GM23248 (cell line): ENCODE data around the gene PWP1. TPM values are rescaled to one million over a fixed set of nuclear protein-coding genes. Genes with fewer than 3 reads are reported as not detected.

Source experiments
- DNase-seq: peaks from one replicate; pipeline ENCODE4 v3.0.0-alpha.2; 2015
- H2AFZ ChIP-seq: fragments of 200-600 bp; sonication (generic); 2 replicates; pipeline ENCODE4 v1.6.1; 2016; ENCODE audit warnings: antibody characterized with exemption
- H3F3A ChIP-seq: fragments of 200-600 bp; sonication (generic); 2 replicates; pipeline ENCODE4 v1.6.1; 2016; ENCODE audit warnings: mild to moderate bottlenecking, antibody characterized with exemption, mixed run types; ENCODE audit not compliant: insufficient read depth
- H3K27ac ChIP-seq: fragments of 200-600 bp; sonication (generic); 2 replicates; pipeline ENCODE4 v1.5.1; 2016; ENCODE audit warnings: mild to moderate bottlenecking
- H3K27me3 ChIP-seq: fragments of 200-600 bp; sonication (generic); replicated peaks from 2 replicates; pipeline ENCODE4 v1.6.1; 2016; ENCODE audit warnings: mild to moderate bottlenecking; ENCODE audit not compliant: insufficient read depth
- H3K36me3 ChIP-seq: fragments of 200-600 bp; sonication (generic); 2 replicates; pipeline ENCODE4 v1.6.1; 2016; ENCODE audit warnings: low read depth, mild to moderate bottlenecking
- H3K4me1 ChIP-seq: fragments of 200-600 bp; sonication (generic); 2 replicates; pipeline ENCODE4 v1.6.1; 2016; ENCODE audit warnings: mild to moderate bottlenecking; ENCODE audit not compliant: insufficient read depth
- H3K4me2 ChIP-seq: fragments of 200-600 bp; sonication (generic); one replicate; pipeline ENCODE4 v1.6.1; 2016; ENCODE audit warnings: mild to moderate bottlenecking; ENCODE audit not compliant: unreplicated experiment
- H3K4me3 ChIP-seq: fragments of 200-600 bp; sonication (generic); 2 replicates; pipeline ENCODE4 v1.5.1; 2016; ENCODE audit warnings: mild to moderate bottlenecking
- H3K79me2 ChIP-seq: fragments of 200-600 bp; sonication (generic); 2 replicates; pipeline ENCODE4 v1.6.1; 2016; ENCODE audit warnings: mild to moderate bottlenecking; ENCODE audit not compliant: insufficient read depth
- H3K9ac ChIP-seq: fragments of 200-600 bp; sonication (generic); 2 replicates; pipeline ENCODE4 v1.6.1; 2016; ENCODE audit warnings: mild to moderate bottlenecking
- H3K9me2 ChIP-seq: fragments of 200-600 bp; sonication (generic); 2 replicates; pipeline ENCODE4 v1.6.1; 2016; ENCODE audit warnings: mixed run types, mild to moderate bottlenecking, moderate library complexity; ENCODE audit not compliant: insufficient read depth
- H3K9me3 ChIP-seq: fragments of 200-600 bp; sonication (generic); one replicate; pipeline ENCODE4 v1.6.1; 2017; ENCODE audit warnings: low read depth
- H4K20me1 ChIP-seq: fragments of 200-600 bp; sonication (generic); 2 replicates; pipeline ENCODE4 v1.6.0; 2016; ENCODE audit not compliant: insufficient read depth
- EZH2 ChIP-seq: fragments of 200-600 bp; sonication (generic); IDR thresholded peaks from 2 replicates; pipeline ENCODE4 v1.6.1; 2018; ENCODE audit warnings: antibody characterized with exemption, mild to moderate bottlenecking; ENCODE audit not compliant: insufficient read depth, poor library complexity, severe bottlenecking
- EZH2phosphoT487 ChIP-seq: fragments of 200-600 bp; sonication (generic); IDR thresholded peaks from 2 replicates; pipeline ENCODE4 v1.6.1; 2018; ENCODE audit warnings: antibody characterized with exemption, moderate library complexity, mild to moderate bottlenecking, low read depth; ENCODE audit not compliant: insufficient read depth
- WGBS, 2 experiments: methylation state at CpG; one replicate each; pipeline ENCODE4 v1.1.6; 2015 to 2017; ENCODE audit warnings: low lambda C conversion rate in 2 of 2, low coverage in 1 of 2; ENCODE audit errors: missing lambda C conversion rate in 2 of 2; 5-methylcytosine and 5-hydroxymethylcytosine counted together
- in situ Hi-C: fragments of 300-500 bp; cut with MboI; formaldehyde crosslinking; loops from 2 replicates; pipeline ENCODE4 v1.15.0; 2020
- polyA plus RNA-seq: library from polyadenylated mRNA; unstranded; fragments of >200 nt; fragmentation: Nextera tagmentation; extraction: Ambion mirVana; gene quantifications from 2 replicates; pipeline ENCODE4 v1.2.1, GENCODE V29; 2016
- total RNA-seq: library from RNA; depleted of rRNA; stranded (reverse); fragments of >200 nt; shearing (Covaris generic); gene quantifications from 2 replicates; pipeline ENCODE4 v1.2.3, GENCODE V29; 2014

PWP1 gene
- total and polyA plus RNA-seq, 2 experiments from 2014 or later: 73.7 to 97.0 TPM

- Histone ChIP-seq H3K9me3 (no peaks in the 10 kb centered on the region), H3K79me2 (no peaks in the 10 kb centered on the region), H3K9ac (no peak overlapping the region), H3K4me1 (no peaks in the 10 kb centered on the region), H3K9me2 (no peaks in the 10 kb centered on the region), H2AFZ (no peak overlapping the region), H4K20me1 (no peaks in the 10 kb centered on the region), H3K4me2 (no peak overlapping the region), H3K36me3 (no peaks in the 10 kb centered on the region), H3K27ac (no peak overlapping the region), H3K4me3 (no peak overlapping the region), H3K27me3 (peaks cover 25% of the 10 kb centered on the region), H3F3A (no peaks in the 10 kb centered on the region)
- peak; percentile 9 for DNase-seq
- 45 to 48% methylated on average over 9 of the region's 9 CpGs for WGBS, 2 experiments
- no peak for TF ChIP-seq EZH2
- no peak for TF ChIP-seq EZH2phosphoT487
- in situ Hi-C loops: no loop called here
Measured at GRCh38 chr12:107668320-107669098, 17.1 kb upstream of the PWP1 start.

DNA sequence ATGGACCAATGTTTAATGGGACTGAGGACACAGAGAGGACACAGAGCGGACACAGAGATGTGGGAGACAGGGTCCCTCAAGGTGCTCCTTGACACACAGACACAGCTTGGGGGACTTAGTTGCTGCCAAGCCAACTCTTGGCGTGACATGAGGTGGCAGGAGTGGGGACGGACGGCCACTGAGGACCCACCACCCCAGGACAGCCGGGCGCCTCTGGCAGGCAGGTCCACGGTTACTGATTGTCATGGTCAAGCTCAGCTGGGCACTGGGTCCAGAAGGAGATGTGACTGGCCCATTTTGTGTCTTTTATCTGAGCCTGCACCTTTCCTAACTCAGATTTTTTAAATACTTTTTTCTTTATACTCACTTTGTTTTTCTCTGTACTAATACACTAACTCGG, 15.7 kb upstream of the PWP1 start:
- no peaks in the 10 kb centered on the region for H3K79me2 ChIP-seq
- TF ChIP-seq EZH2phosphoT487 (no peak), EZH2 (no peak)
- H3K4me1 ChIP-seq: no peaks in the 10 kb centered on the region
- H3K9ac ChIP-seq: no peak overlapping the region
- no peak for DNase-seq
- H3F3A ChIP-seq: no peaks in the 10 kb centered on the region
- no peak overlapping the region for H3K27ac ChIP-seq
- H3K9me2 ChIP-seq: no peaks in the 10 kb centered on the region
- no peaks in the 10 kb centered on the region for H4K20me1 ChIP-seq
- peaks cover 25% of the 10 kb centered on the region for H3K27me3 ChIP-seq
- 59 to 64% methylated on average over 8 of the region's 8 CpGs for WGBS, 2 experiments
- no peak overlapping the region for H3K4me2 ChIP-seq
- no peak overlapping the region for H3K4me3 ChIP-seq
- H3K36me3 ChIP-seq: no peaks in the 10 kb centered on the region
- H2AFZ ChIP-seq: no peak overlapping the region
- in situ Hi-C loops: no loop called here
- H3K9me3 ChIP-seq: no peaks in the 10 kb centered on the region

DNA sequence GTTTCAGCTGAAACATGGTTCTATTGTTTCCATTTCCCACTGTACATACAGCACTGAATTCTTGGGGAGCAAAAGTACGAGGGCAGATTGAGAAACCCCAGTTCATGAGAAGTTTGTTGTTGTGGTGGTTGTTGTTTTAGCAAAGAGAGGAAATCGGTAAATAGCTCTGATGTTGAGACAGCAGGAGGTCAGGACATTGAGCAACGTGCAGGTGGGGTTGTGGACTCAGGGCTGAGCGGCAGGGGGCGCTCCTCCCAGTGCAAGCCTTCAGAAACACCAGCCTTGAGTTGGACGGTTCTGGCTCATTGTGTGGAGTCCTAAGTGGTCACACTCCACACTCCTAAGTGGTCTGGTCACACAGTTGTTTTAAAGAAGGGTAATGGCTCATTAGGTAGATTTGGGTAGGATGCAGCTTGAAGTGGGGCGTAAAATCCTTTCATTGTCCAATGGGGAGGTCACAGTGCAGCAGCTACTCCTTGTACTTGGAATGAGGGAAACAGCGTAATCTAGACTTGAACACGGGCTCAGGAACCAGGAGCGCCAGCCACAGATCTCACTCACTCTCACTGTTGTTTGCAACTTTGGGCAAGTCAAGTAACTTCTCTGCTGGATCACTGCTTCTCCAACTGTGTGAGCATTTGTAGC, 14.5 kb upstream of the PWP1 start:
- H3K9me2 ChIP-seq: no peaks in the 10 kb centered on the region
- H2AFZ ChIP-seq: no peak overlapping the region
- no peaks in the 10 kb centered on the region for H4K20me1 ChIP-seq
- no peaks in the 10 kb centered on the region for H3K4me1 ChIP-seq
- peak; percentile 43 for DNase-seq
- no peaks in the 10 kb centered on the region for H3K79me2 ChIP-seq
- H3K36me3 ChIP-seq: no peaks in the 10 kb centered on the region
- no peak overlapping the region for H3K4me3 ChIP-seq
- no peaks in the 10 kb centered on the region for H3F3A ChIP-seq
- no peak overlapping the region for H3K9ac ChIP-seq
- H3K27ac ChIP-seq: no peak overlapping the region
- TF ChIP-seq EZH2 (no peak), EZH2phosphoT487 (no peak)
- H3K4me2 ChIP-seq: no peak overlapping the region
- in situ Hi-C loops: no loop called here
- H3K9me3 ChIP-seq: no peaks in the 10 kb centered on the region
- WGBS, 2 experiments: 39 to 41% methylated on average over 10 of the region's 10 CpGs
- H3K27me3 ChIP-seq: peaks cover 25% of the 10 kb centered on the region

DNA sequence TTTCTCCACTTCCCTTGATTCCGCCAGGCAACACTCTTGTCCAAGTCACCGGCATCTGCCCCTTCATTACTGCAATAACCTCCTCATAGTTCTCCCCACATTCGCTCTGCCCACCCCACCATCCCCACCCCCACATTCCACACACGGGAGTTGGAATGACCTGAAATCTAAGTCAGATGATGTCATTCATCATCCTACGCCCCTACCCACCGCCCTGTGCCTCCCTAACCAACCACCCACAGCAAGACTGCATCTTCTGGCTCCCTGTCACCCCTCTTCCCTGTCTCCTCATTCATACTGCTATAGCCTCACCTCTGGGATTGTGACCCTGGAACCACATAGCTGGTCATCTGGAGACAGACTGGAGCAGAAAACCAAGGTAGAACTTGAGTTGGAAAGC, 7.9 kb upstream of the PWP1 start:
- no peak overlapping the region for H2AFZ ChIP-seq
- no peaks in the 10 kb centered on the region for H3K4me1 ChIP-seq
- peaks cover 34% of the 10 kb centered on the region for H3K27me3 ChIP-seq
- no peaks in the 10 kb centered on the region for H3K9me2 ChIP-seq
- no peak overlapping the region for H3K27ac ChIP-seq
- H4K20me1 ChIP-seq: no peaks in the 10 kb centered on the region
- DNase-seq: no peak
- no peak overlapping the region for H3K4me3 ChIP-seq
- no peaks in the 10 kb centered on the region for H3F3A ChIP-seq
- no peaks in the 10 kb centered on the region for H3K36me3 ChIP-seq
- H3K9ac ChIP-seq: no peak overlapping the region
- TF ChIP-seq EZH2phosphoT487 (no peak), EZH2 (no peak)
- H3K9me3 ChIP-seq: no peaks in the 10 kb centered on the region
- no peaks in the 10 kb centered on the region for H3K79me2 ChIP-seq
- in situ Hi-C loops: loop anchor here (5.0 kb wide), 1 partner anchor 210 kb away; no protein-coding TSS in a partner anchor
- WGBS, 2 experiments: 62 to 68% methylated on average over 6 of the region's 6 CpGs
- H3K4me2 ChIP-seq: no peak overlapping the region
